GM19438 (cell line): Measurements from ENCODE around the gene SDF2L1.
"Not testable (repeated sequence)": the region's sequence is repeated elsewhere in the genome, so short reads cannot be mapped to it uniquely, and the experiment has no call there.

Experiments
- ATAC-seq: cut with Tn5 transposase; IDR thresholded peaks from one replicate; pipeline ENCODE4 v1.9.1; 2021; ENCODE audit warnings: low read depth; ENCODE audit not compliant: unreplicated experiment

Gene SDF2L1

DNA sequence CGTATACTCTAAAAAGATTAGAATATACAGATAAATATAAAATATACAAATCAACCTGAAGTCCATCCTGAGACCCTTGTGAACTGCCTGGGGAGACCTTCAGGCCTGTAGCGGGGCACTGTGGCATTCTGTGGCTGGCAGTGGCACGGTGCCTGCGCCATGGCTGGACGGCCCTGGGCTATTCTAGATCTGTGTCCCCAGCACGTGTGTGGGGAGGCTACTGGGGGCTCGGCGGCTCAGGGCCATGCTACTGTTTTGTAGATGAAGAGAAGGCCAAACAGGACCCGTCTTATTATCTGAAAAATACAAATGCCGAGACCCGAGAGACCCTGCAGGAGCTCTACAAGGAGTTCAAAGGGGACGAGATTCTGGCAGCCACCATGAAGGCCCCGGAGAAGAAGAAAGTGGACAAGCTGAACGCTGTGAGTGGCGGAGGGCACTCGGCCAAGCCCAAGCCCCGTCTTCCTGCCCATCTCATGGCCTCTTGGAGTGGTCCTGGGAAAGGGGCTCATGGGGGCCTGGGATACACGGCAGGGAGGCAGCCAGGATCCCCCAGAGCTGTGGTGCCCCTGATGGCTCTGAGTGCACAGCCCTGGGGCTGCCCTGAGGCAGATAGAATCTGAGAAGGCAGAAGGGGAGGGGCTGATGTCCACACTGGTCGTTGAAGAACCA is 42.5 kb downstream of the SDF2L1 start:
- no peak for ATAC-seq

- ATAC-seq = no peak
Measured at GRCh38 chr22:21685164-21685513, 43.0 kb downstream of the SDF2L1 start.

GRCh38 chr22:21686193-21686608 is 44.1 kb downstream of the SDF2L1 start:
- ATAC-seq = no peak

GRCh38 chr22:21686634-21687393 is 44.7 kb downstream of the SDF2L1 start:
- ATAC-seq = no peak

- no peak for ATAC-seq
Measured at GRCh38 chr22:21687685-21688259, 45.7 kb downstream of the SDF2L1 start.

DNA sequence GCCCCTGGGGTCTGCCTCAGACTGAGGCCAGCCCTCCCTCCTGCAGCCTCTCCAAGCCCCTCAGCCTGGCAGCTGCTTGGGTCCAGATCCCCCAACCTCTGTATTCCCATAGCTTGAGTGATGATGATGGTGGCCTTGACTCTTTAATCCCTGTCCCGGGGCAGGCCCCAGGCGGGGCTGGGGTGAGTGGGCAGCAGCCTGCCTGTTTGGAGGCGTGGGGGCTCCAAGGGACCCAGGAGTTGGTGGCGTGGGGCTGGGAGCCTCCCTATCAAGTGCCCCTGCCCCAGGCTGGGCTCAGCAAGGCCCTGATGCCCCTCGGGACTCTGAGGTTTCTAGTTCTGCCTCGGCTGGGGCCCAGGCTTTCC is 46.2 kb downstream of the SDF2L1 start:
- ATAC-seq = no peak

DNA sequence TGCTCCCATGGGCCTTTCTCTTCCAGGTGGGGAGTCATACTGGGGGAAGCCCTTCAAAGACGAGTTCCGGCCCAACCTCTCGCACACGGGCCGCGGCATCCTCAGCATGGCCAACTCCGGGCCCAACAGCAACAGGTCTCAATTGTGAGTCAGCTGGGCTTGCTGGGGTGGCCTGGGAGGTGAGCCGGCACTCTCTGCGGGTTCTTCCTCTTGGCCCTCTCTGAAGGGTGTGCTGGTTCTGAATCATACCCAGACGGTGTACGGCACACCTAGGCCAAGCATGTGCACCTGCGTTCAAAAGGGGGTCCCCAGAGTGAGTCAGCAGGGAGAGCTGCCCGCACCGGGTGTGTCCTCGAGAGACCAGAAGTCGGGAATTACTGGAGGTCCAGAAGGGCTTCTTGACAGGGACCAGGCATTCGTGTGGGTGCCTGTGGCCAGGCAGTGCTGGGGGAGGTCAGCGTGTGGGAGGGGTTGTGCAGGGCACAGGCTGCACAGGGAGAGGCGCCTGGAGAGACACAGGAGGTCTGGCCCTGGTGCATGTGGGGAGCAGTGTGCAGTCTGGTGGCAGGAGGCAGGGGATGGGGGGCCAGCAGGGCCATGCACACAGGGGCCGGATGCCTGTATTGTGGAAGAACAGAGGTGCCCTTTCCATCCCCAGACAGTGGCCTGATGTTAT is 46.7 kb downstream of the SDF2L1 start:
- no peak for ATAC-seq

- ATAC-seq = no peak
Measured at GRCh38 chr22:21690401-21690801, 48.3 kb downstream of the SDF2L1 start.

- ATAC-seq = no peak
Measured at GRCh38 chr22:21691816-21692215, 49.7 kb downstream of the SDF2L1 start.

- not testable (repeated sequence) for ATAC-seq
Measured at GRCh38 chr22:21692856-21693255, 50.8 kb downstream of the SDF2L1 start.

DNA sequence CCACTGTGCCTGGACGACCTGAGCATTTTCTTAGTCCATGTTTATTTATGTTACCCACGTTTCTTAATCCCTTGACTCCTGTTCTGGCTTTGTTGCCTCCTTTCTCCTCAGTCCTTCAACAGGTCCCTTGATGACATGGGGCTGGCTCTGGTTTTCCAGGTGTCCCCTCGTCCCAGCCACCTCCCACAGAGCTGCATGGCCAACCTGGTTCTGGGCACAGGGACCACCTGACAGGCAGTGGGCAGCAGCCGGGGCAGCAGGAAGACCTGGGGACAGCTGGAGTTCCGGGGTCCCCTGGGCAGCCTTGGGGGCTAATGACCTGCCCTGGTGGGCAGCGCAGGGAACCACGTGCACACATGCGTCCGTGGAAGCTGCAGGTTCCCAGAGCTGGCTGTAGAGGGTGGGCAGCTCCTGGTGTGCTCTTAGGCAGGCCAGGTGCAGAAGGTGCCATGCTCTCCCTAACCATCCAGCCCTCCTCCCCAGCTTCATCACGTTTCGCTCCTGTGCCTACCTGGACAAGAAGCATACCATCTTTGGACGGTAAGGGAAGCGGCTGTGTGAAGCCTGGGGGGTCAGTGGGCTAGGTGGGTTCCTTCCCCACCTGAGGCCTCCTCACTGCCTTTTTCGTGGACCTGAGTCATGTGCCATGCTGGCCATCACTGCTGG is 51.4 kb downstream of the SDF2L1 start:
- ATAC-seq = no peak
